Heart left ventricle (tissue), 13 donors: Measurements from ENCODE around the gene PPP1R12B.
"Not testable (repeated sequence)": the region's sequence is repeated elsewhere in the genome, so short reads cannot be mapped to it uniquely, and the experiment has no call there.

Experiments
- POLR2A ChIP-seq, 2 donors: fragments of 450-650 bp; IDR thresholded peaks; one replicate each; pipeline ENCODE4 v1.6.1; 2017; ENCODE audit warnings: antibody characterized with exemption in 2 of 2, mild to moderate bottlenecking in 2 of 2, moderate library complexity in 2 of 2
- TF ChIP-seq, protein P1 (sequence below), 12 donors: fragments of 200-600 bp; sonication (generic) in 4 of 12; IDR thresholded peaks; one replicate each; pipeline versions ENCODE4 v1.5.0 to v1.8.0; 2018 to 2022; ENCODE audit warnings: antibody characterized with exemption in 12 of 12, mild to moderate bottlenecking in 5 of 12
- donor health status: ischemic (EF 13 %, LVEDD 7.1; RV severe dilation, severe dysfunction).
- donor health status: DM: no; HTN: yes; CAD: no.
- donor health status: DM: no; HTN: no; CAD: no.
- donor health status: ischemic (EF 25% LVEDD 6.9; RV normal size, moderate dysfunction).
- donor health status: ischemic (EF 25% LVEDD 5.7; RV mildly dilated, moderate dysfunction).
- donor health status: ischemic (EF 35%, LVEDD 5.7; RV mildly dilated, moderate dysfunction).
- donor health status: nonischemic (EF 11% LVEDD 7.7; RV severe dilation, severe dysfunction).
- donor health status: DM: yes; HTN: yes; CAD: no.
- donor health status: PGD.
- donor health status: ischemic (EF 29% LVEDD 5.4; RV normal size, mild dysfunction).
- donor health status: nonischemic (EF 23%, LVEDD 6.1; RV moderate dilation, normal function).

DNA sequence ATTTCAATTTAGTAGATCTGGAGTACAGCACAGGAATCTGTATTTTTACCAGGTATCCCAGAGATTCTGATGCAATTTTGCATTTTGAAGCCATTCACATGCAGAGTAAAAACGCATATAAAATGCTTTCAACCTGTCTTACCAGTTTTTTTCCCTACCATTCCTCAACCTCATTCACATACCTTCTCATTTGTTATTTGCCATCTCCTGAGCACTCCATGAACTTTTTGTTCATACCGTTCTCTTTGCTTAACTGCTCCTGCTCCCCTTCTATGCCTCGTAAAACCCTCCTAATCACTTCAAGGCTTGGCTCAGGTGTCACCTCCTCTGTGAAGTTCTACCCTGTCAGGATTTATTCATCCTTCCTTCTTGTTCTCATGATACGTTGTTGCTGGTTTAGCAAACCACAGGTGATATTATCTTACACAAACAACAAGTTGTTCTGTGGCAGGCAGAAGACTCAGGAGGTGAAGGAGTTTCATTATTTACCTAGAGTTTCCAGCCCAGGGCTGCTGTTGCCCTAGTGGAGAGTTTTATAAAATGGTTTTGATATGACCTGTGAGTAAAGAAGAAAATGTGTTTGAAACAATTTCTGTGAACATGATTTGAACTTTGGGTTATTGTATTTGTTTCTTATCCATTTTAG, 31.5 kb downstream of the PPP1R12B start:
- TF ChIP-seq, protein P1, sequence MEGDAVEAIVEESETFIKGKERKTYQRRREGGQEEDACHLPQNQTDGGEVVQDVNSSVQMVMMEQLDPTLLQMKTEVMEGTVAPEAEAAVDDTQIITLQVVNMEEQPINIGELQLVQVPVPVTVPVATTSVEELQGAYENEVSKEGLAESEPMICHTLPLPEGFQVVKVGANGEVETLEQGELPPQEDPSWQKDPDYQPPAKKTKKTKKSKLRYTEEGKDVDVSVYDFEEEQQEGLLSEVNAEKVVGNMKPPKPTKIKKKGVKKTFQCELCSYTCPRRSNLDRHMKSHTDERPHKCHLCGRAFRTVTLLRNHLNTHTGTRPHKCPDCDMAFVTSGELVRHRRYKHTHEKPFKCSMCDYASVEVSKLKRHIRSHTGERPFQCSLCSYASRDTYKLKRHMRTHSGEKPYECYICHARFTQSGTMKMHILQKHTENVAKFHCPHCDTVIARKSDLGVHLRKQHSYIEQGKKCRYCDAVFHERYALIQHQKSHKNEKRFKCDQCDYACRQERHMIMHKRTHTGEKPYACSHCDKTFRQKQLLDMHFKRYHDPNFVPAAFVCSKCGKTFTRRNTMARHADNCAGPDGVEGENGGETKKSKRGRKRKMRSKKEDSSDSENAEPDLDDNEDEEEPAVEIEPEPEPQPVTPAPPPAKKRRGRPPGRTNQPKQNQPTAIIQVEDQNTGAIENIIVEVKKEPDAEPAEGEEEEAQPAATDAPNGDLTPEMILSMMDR (IDR thresholded peaks at IDR 0.05): peak in 1 of 12 donors; percentile 15
- not testable (repeated sequence) for TF ChIP-seq POLR2A (IDR thresholded peaks at IDR 0.05)
